Measurements from ENCODE around the gene ADNP.
"Not testable (repeated sequence)": the region's sequence is repeated elsewhere in the genome, so short reads cannot be mapped to it uniquely, and the experiment has no call there.

ADNP gene

GRCh38 chr20:50900261-50900660, 31.0 kb downstream of the ADNP start:
- no peak for DNase-seq (ENCODE audit: low spot score)

GRCh38 chr20:50898475-50898874, 32.8 kb downstream of the ADNP start:
- DNase-seq (ENCODE audit: low spot score), result no peak

DNA sequence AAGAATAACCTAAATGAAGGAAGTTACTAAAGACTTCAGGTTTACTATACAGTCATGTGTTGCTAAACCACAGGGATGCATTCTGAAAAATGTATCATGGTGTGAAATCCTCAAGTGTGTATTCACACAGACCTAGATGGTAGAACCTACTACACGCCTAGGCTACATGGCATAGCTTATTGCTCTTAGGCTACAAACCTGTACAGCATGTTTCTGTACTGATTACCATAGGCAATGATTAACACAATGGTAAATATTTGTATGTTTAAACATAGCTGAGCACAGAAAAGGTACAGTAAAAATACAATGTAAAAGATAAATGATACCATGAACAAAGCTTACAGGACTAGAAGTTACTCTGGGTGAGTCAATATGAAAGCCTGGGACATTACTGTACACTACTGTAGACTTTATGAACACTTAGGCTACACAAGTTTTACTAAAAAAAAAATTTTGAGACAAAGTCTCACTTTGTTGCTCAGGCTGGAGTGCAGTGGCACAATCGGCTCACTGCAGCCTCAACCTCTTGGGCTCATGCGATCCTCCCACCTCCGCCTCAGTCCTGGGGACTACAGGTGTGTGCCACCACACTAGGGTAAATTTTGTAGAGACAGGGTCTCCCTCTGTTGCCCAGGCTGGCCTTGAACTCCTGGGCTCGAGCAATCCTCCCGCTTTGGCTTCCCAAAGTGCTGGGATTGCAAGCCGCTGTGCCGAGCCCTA, 36.0 kb downstream of the ADNP start:
- no peak for DNase-seq (ENCODE audit: low spot score)

DNA sequence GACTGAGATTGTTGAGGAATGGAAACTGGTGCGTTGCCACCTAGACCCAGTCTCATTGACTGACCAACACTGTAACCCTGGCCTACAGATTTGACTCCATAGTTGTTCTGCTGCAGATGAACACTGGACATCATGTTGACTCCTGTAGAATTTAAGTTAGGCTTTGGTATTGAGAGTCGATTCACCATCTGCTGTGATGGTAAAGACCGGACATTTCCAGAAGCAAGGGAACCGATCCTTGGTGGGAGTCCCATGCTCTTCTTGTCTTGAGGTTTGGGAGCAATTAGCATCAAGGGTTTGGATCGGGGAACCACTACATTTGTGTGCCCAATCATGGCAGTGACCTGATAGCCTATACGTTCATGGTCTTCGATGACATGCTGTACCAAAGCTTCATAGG, 37.6 kb downstream of the ADNP start:
- no peak for DNase-seq (ENCODE audit: low spot score)

DNA sequence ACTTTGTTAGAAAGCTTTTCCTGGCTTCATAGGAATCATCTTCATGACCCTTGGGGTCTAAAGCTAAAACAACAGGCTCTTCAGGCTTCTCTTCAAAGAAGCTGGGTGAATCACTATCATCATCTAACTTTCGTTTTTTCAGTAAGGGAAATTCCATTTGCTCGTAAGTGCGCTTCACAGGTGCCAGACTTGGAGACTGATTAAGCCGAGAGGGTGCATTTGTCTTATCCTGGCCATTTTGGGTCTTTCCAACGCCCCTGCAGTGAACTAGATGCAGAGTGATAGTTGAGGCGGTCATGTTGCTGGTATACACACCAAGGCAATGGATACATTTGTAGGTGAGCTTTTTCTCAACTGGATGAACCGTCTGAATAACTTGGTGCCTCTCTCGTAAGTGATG, 38.8 kb downstream of the ADNP start:
- no peak for DNase-seq (ENCODE audit: low spot score)

- no peak for DNase-seq (ENCODE audit: low spot score)
Observed at GRCh38 chr20:50891138-50891537, 40.1 kb downstream of the ADNP start.

GRCh38 chr20:50887576-50887975, 43.7 kb downstream of the ADNP start:
- DNase-seq (ENCODE audit: low spot score), result no peak

DNA sequence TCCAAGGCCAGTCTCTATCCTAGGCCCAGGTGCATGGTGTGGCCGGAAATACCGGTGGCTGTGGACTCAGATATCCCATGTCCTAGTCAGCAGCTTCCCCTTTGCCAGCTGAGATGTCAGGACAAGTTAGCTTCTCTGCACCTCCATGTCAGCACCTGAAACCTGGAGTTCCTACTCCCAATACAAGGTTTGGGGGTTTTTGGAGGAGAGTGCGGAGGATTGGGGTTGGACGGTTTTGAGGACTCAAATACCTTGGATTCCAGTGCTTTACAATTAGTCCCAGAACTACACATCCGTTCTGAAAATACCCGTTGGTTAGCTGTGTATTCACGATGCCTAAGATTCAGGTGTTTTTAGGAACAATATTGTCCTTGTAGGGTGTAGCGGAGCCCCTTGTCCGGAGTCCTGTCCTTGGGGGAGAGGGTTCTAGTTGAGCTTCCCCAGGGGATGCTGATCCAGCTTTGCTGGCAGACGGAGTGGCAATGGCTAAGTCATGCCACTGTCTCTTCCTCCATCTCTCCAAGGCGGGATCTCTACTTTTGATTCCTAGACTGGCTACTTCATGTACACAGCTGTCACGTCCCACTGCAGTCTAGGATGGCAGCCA, 45.0 kb downstream of the ADNP start:
- DNase-seq (ENCODE audit: low spot score), result no peak

GRCh38 chr20:50885781-50886180, 45.5 kb downstream of the ADNP start:
- DNase-seq (ENCODE audit: low spot score), result no peak

DNA sequence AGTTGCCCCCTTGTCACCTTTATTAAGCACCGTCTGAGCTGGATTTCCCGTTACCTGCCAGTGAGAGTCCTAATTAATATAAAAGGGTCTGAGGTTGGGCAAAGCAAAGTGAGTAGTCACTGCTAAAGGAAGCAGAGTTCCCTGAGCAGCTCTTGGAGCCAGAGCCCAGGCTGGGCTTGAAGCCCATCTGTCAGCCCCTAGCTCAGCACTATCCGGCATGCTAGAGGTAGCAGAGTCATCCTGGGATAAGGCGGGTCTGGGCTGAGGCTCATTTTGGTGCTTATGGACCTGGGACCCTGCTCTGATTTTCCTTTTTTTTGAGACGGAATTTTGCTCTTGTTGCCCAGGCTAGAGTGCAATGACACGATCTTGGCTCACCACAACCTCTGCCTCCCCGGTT, 46.2 kb downstream of the ADNP start:
- no peak for DNase-seq (ENCODE audit: low spot score)

GRCh38 chr20:50883856-50884255, 47.4 kb downstream of the ADNP start:
- no peak for DNase-seq (ENCODE audit: low spot score)

DNA sequence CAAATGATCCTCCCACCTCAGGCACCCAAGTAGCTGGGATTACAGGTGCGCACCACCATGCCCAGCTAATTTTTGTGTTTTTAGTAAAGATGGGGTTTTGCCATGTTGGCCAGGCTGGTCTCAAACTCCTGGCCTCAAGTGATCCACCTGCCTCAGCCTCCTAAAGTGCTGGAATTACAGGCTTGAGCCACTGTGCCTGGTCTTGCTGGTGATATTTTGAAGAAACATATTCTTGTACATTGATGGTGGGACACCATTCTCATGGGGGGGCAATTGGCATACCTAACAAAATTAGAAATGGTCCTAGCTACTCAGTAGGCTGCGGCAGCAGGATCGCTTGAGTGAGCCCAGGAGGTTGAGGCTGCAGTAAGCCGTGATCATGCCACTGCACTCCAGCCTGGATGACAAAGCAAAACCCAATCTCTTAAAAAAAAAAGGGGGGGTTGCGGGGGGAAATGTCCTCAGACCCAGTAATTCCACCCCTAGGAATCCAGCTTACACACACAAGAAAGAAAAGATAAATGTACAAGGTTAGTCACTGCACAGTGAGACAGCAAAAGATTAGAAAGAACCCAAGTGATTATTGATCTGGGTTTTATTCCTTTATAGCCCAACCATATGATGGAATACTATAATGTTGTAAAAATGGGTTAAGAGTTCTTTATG, 49.3 kb downstream of the ADNP start:
- not testable (repeated sequence) for DNase-seq (ENCODE audit: low spot score)

DNA sequence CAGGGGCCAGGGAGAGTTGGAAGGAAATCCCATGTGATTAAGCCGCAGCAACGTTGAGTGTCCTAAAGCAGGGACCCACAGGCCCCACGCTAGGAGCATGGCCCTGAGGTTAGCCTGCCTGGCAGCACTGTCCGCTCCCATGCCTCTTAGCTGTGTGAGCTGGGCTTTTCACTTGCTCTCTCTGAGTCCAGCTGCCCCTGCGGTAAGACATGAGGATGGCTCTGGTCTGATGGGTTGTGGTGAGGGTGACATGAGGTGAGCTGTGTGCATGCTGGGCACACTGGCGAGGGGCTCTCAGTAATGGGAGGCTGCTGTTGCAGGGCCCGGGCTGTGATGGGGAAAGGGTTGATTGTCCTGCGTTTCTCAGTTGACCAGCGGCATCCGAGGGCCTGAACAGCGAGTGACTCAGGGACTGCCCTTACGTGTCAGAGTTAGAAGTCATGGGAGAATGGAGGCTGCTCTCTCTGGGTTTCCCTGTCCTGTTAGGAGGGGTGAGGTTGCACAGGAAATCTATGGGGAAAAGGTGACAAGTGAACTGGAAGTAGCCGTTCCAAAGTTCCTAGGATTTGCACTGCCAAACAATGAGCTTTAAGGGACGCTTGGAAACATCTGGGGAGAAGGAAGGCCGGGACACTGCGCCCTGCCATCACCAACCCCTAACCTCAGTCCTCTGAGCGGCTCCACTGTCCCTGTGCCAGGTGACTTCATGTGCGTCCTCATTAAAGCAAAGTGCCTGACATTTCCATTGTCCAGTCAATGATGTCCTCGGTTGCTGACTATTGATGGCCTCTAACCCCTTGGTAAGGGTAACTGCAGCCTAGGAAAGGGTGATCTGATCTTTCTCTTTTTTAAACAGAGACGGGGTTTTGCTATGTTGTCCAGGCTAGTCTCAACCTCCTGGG, 51.3 kb downstream of the ADNP start:
- DNase-seq (ENCODE audit: low spot score), result no peak

DNA sequence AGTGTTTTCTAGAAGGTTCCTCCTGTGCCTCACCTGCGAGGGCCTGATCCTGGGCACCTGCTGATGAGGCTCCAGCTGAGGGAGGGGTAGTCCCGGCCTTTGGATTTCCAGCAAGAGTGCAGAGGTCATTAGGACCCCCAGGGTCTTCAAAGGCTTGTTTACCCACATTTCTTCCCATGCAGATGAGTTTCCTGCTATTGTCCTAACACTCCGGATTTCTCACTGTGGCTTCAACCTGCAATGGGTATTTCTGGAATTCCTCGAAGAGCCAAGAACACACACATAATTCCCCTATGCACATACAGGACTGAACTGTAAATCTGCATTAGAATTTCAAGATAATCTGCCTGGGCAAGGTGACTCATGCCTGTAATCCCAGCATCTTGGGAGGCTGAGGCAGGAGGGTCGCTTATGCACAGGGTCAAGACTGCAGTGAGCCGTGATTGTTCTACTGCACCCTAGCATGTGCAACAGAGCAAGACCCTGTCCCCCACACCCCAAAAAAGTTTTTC, 53.9 kb downstream of the ADNP start:
- DNase-seq (ENCODE audit: low spot score), result no peak

GRCh38 chr20:50876816-50877215, 54.4 kb downstream of the ADNP start:
- DNase-seq (ENCODE audit: low spot score), result no peak

- no peak for DNase-seq (ENCODE audit: low spot score)
Observed at GRCh38 chr20:50876063-50876685, 55.1 kb downstream of the ADNP start.

GRCh38 chr20:50874758-50875665, 56.2 kb downstream of the ADNP start:
- DNase-seq (ENCODE audit: low spot score), result no peak

GRCh38 chr20:50874111-50874757, 57.0 kb downstream of the ADNP start:
- DNase-seq (ENCODE audit: low spot score), result no peak

DNA sequence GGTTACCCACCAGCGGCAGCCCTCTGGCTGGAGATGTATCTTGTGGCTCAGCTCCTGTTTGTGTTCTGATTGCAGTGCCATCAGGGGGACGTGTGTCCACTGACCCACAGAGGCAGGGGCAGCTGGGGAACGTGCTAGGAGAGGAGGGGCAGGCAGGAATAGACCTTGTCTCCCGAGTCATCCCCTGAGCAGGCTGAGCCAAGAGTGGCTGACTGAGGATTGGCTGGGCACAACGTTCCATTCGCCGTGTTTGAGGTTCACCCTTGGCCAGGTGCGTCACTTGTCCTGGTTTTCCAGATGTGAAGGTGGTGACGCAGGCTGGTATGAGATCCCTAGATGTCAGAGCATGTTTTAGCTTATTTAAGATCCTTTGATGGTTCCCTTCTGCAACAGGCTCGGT, 57.7 kb downstream of the ADNP start:
- no peak for DNase-seq (ENCODE audit: low spot score)

Measured in HuH-7.5 (cell line).